BJ (cell line): Measurements from ENCODE around the gene TTC3. TPM values are rescaled to one million over a fixed set of nuclear protein-coding genes. Genes with fewer than 3 reads are reported as not detected.
"Not testable (repeated sequence)": the region's sequence is repeated elsewhere in the genome, so short reads cannot be mapped to it uniquely, and the experiment has no call there.

Experiments used
- CTCF ChIA-PET: fragments of 350-600 bp; formaldehyde crosslinking; extraction: SDS; loops from one replicate; lab custom pipeline; 2021; ENCODE audit warnings: antibody characterized with exemption, inconsistent platforms; lab: Yijun Ruan, JAX
- POLR2A ChIA-PET: fragments of 300-600 bp; sonication (Branson Sonifier 250); formaldehyde crosslinking; extraction: SDS; loops from one replicate; lab custom pipeline; 2021; ENCODE audit warnings: antibody characterized with exemption; lab: Charles Lee
- DNase-seq: peaks from one replicate; pipeline ENCODE4 v3.0.0-alpha.2; 2011; ENCODE audit warnings: low read depth
- H3K27me3 ChIP-seq: 2 replicates; pipeline ENCODE4 v1.6.0; 2011; ENCODE audit warnings: low read length; ENCODE audit not compliant: control insufficient read depth, insufficient read depth
- H3K36me3 ChIP-seq: 2 replicates; pipeline ENCODE4 v1.5.1; 2011; ENCODE audit warnings: low read length; ENCODE audit not compliant: control insufficient read depth, insufficient read depth
- H3K4me3 ChIP-seq: 2 replicates; pipeline ENCODE4 v1.5.1; 2011; ENCODE audit warnings: low read depth, mild to moderate bottlenecking, control low read depth, low read length
- CTCF ChIP-seq: IDR thresholded peaks from 2 replicates; pipeline ENCODE4 v1.5.1; 2011; ENCODE audit warnings: low read depth, mild to moderate bottlenecking, control low read depth, inconsistent platforms, low read length, moderate library complexity; ENCODE audit not compliant: insufficient read depth
- polyA plus RNA-seq: library from polyadenylated mRNA; depleted of rRNA; stranded (reverse); fragments of >200 nt; gene quantifications from 2 replicates; pipeline ENCODE4 v1.2.3, GENCODE V29; 2011

Gene TTC3
- polyA plus RNA-seq, 1 experiment: 108 TPM

- H3K4me3 ChIP-seq: no peak overlapping the region
- 0 out of 2 replicates have a peak, but pooled peaks cover 1% of the 10 kb centered on the region for H3K27me3 ChIP-seq
- TF ChIP-seq CTCF: no peak
- H3K36me3 ChIP-seq: no peaks in the 10 kb centered on the region
- ChIA-PET CTCF (no interaction called here), POLR2A (no interaction called here)
- DNase-seq: no peak
Observed at GRCh38 chr21:37045556-37045955, 27.5 kb upstream of the TTC3 start.

- no peaks in the 10 kb centered on the region for H3K36me3 ChIP-seq
- no peak for DNase-seq
- CTCF ChIA-PET: interaction anchor here (0.6 to 0.7 kb wide), 2 partner anchors 9 to 661 kb away, joined by 3 read pairs; no protein-coding TSS in a partner anchor
- POLR2A ChIA-PET: no interaction called here
- TF ChIP-seq CTCF: no peak
- no peak overlapping the region for H3K4me3 ChIP-seq
- H3K27me3 ChIP-seq: 0 out of 2 replicates have a peak, but pooled peaks cover 1% of the 10 kb centered on the region
Observed at GRCh38 chr21:37047079-37047478, 26.0 kb upstream of the TTC3 start.

- CTCF ChIA-PET: not testable (repeated sequence)
Observed at GRCh38 chr21:37049741-37050140, 23.3 kb upstream of the TTC3 start.

GRCh38 chr21:37055271-37055855 lies 17.7 kb upstream of the TTC3 start:
- CTCF ChIA-PET: interaction anchor here (0.6 to 1.0 kb wide), 2 partner anchors 8 to 225 kb away, joined by 3 read pairs; no protein-coding TSS in a partner anchor
- no peak for DNase-seq
- Histone ChIP-seq H3K36me3 (no peaks in the 10 kb centered on the region), H3K27me3 (peaks cover 2% of the 10 kb centered on the region; the same call in 1 of the 2 replicates), H3K4me3 (no peak overlapping the region)
- POLR2A ChIA-PET: no interaction called here
- TF ChIP-seq CTCF: no peak

More at GRCh38 chr21:37049741-37050140, 23.3 kb upstream of the TTC3 start:
- H3K27me3 ChIP-seq, H3K36me3 ChIP-seq, POLR2A ChIA-PET, H3K4me3 ChIP-seq, DNase-seq: not testable (repeated sequence)

DNA sequence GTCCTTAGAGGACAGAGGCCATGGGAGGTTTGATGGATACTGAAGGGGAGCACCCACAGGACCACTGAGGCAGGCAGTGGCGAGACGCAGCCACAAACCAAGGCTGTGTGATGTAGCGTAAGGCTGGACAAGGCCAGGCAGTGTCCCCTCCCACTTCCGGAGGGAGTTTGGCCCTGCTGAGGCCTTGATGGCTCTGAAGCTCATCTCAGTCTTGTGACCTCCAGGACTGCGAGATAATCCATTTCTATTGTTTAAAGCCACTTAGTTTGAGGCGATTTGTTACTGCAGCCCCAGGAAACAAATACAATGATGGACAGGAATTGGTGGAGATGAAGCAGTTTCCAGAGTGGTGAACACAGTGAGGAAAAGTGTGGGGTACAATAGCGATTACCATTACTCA lies 15.4 kb upstream of the TTC3 start:
- DNase-seq: no peak
- CTCF ChIA-PET: no interaction called here
- POLR2A ChIA-PET: no interaction called here
- H3K36me3 ChIP-seq: no peaks in the 10 kb centered on the region
- peaks cover 2% of the 10 kb centered on the region; the same call in 1 of the 2 replicates for H3K27me3 ChIP-seq
- no peak overlapping the region for H3K4me3 ChIP-seq
- no peak for TF ChIP-seq CTCF

- CTCF ChIA-PET: interaction anchor here (0.6 kb wide), 1 partner anchor 140 kb away, joined by 3 read pairs; no protein-coding TSS in a partner anchor
- Histone ChIP-seq H3K4me3 (no peak overlapping the region), H3K27me3 (peaks cover 2% of the 10 kb centered on the region; the same call in 1 of the 2 replicates), H3K36me3 (no peaks in the 10 kb centered on the region)
- DNase-seq: no peak
- no peak for TF ChIP-seq CTCF
- POLR2A ChIA-PET: no interaction called here
Observed at GRCh38 chr21:37058261-37058660, 14.8 kb upstream of the TTC3 start.
